GM19463 (cell line): ENCODE measurements around the gene ACYP2.
A peak's percentile ranks its signal among the peaks of the same experiment; 100 is the strongest.

ENCODE experiments used
- ATAC-seq: cut with Tn5 transposase; IDR thresholded peaks from one replicate; pipeline ENCODE4 v1.9.1; 2021; ENCODE audit warnings: mild to moderate bottlenecking, moderate library complexity; ENCODE audit not compliant: unreplicated experiment

ACYP2 gene

GRCh38 chr2:54212456-54212855 is 97.0 kb downstream of the ACYP2 start:
- ATAC-seq, result no peak

DNA sequence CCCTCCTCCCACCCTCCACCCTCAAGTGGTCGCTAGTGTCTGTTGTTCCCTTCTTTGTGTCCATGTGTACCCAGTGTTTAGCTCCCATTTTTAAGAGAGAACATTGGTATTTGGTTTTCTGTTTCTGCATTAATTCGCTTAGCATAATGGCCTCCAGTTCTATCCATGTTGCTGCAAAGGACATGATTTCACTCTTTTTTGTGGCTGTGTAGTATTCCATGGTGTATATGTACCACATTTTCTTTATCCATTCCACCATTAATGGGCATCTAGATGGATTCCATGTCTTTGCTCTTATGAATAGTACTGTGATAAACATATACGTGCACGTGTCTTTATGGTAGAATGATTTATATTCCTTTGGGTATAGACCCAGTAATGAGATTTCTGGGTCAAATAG is 97.7 kb downstream of the ACYP2 start:
- no peak for ATAC-seq

DNA sequence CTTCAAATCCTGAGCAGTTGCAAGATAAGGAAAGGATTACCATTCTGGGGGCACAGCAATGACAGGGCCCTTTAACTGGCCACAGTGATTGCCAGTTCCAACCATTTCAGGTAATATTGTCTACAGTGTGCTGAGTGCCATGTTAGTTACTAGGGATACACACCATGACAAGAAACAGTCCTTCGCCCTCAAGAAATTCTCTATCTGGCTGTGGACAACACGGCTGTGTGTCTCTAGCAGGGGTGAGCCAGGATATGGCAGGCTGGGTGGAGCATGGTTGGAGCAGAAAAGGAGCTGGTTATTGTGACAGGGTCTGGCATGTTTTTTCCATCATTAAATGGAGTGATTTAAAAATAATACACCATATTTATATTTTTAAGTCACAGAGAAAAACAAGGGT is 109.6 kb downstream of the ACYP2 start:
- ATAC-seq, result no peak

GRCh38 chr2:54226260-54226659 is 110.8 kb downstream of the ACYP2 start:
- ATAC-seq, result no peak

GRCh38 chr2:54227798-54228197 is 112.4 kb downstream of the ACYP2 start:
- no peak for ATAC-seq

GRCh38 chr2:54228945-54229344 is 113.5 kb downstream of the ACYP2 start:
- ATAC-seq, result no peak

- ATAC-seq, result no peak
Observed at GRCh38 chr2:54233832-54234649, 118.6 kb downstream of the ACYP2 start.

DNA sequence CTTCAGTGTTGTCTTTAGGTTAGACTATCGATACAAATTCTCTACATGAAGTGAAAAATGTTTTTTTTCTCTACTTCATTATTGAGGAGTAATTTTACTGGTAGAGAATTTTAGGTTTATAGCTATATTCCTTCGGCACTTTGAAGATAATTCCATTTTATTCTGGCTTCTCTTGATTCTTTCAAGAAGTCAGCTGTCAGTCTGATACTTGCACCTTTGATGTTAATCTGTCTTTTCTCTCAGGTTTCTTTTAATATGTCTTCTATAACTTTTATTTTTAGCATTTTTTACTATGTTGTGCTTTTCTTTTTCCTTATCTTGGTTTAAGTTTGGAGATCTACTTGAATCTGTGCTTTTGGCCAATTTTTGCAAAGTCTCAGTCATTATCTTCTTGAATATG is 122.0 kb downstream of the ACYP2 start:
- ATAC-seq, result no peak

- ATAC-seq, result no peak
Observed at GRCh38 chr2:54239427-54239826, 124.0 kb downstream of the ACYP2 start.

DNA sequence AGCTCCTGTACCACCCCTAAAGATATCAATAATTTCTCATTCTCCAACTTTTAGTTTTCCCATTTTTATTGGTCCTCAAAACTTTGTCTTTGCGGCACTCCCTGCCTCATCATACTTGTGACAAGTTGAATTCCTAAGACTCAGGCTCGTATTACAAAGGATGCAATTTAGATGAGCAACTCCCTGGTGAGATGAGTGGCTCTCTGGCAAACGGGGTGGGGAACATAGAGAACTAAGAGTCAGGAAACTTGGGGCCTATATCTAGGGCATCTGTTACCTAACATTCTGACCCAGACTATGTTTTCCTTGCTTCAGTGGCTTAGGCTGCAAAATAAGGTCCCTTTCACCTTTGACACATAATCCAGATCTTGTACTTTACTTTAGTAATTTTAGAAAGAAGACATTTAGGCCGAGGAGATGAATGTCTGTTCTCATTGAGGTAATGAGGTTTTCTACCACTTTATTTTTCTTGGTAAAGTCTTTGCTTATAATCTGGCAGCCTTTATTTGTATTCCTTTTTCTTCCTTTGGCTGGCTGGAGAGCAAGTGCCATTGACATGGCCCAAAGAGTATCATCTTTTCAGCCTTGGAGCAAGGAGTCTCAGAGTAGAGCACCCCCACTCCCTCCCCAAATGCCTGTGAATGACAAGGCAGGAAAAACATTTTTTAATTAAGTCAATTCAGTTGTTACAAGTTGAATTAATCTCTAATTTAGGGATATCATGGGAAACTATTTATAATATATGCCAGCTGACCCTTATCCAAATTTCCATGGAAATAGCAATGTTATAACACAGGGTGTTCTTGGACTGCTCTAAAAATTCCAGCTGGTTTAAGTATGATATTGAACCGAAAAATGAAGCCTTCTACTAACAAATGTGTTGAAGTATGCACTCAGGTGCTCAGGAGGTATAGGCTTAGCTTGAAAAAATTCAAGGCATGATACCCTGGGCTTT is 125.4 kb downstream of the ACYP2 start:
- ATAC-seq, result no peak

DNA sequence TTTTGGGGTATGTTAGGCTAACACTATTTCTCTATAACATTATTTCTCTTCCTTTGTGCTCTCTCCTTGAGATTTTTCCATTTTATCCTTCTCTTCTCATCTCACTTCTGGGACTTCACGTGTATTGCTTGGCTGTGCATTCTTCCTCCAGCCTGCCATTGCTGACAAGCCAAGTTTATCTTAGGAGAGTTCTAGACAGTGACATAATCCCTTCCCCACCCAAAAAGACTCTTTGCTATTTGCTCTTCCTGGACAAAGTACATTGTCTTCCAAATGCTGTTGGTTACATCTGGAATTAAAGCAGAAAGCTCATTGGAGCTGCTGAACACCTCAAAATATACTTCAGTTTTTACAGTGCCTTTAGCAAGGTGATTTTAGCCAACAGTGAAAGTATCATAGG is 131.7 kb downstream of the ACYP2 start:
- no peak for ATAC-seq

- no peak for ATAC-seq
Observed at GRCh38 chr2:54249629-54250028, 134.2 kb downstream of the ACYP2 start.

- no peak for ATAC-seq
Observed at GRCh38 chr2:54254180-54254579, 138.8 kb downstream of the ACYP2 start.

DNA sequence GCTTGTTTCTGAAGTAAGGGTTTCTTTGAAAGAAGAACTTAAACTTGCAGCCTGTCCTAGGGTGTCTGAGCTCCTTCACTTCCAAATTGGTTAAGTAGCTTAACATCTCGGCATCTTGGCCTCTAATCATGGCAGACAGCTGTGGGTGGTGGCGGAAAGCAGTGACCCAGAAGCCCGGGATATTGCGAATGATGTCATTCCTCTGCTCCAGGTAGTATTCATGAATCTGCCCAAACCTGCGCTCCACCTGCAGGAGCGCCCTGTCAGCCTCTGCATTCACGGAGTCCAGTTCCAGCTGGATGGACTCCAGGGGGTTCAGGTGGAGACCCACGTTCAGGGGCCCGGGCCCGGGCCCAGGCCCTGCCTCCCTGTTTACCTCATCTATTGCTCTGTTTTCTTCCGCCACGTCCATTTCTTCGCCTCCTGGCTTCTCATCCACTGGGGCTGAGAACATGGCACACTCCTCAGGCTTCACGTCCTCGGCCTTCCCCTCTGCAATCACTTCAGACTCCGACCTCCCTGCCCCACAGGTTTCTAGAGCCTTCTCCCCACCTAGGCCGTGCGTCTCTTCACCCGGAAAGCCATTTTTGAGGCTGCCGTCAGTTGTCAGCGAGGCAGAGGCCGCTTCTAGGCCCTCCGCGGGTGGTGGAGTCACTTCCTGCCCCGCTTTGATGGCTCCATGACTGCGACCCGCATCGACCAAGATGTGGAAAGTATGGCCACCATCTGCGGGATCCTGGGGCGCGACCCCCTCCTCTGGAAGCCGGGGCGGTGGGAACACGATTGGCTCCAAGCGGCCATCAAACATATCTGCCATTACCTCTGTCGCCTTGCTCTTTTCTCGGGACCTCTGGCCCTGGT is 140.0 kb downstream of the ACYP2 start:
- no peak for ATAC-seq

DNA sequence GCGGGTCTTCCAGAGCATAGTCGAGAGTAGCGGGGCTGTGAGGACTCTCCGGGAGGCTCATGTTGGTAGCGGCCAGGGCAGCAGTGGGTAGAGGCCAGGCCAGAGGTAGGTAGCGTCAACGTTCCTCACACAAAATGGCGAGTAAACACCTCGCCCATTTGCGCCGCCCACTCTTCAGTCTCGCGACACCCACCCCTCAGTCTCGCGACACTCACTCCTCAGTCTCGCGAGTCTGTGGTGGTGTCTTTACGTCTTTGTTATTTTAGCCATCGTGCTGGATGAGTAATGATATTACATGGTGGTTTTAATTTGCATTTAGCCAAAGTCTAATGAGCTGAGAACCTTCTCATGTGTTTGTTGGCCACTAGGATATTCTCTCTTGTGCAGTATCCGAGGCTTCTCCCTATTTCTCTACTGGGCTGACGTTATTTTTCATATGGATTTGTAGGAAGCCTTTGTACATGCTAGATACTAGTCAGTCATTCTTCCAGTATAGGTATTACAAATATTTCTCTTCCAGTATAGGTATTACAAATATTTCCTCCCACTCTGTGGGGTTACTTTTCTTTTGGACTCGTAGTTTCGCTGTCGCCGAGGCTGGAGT is 140.8 kb downstream of the ACYP2 start, which contains the start of gene TSPYL6:
Gene TSPYL6 (minus strand): TSS at position 139 of the 604 bp plus-strand sequence. CDS start 78 bp downstream, at position 61.
- ATAC-seq, result no peak

DNA sequence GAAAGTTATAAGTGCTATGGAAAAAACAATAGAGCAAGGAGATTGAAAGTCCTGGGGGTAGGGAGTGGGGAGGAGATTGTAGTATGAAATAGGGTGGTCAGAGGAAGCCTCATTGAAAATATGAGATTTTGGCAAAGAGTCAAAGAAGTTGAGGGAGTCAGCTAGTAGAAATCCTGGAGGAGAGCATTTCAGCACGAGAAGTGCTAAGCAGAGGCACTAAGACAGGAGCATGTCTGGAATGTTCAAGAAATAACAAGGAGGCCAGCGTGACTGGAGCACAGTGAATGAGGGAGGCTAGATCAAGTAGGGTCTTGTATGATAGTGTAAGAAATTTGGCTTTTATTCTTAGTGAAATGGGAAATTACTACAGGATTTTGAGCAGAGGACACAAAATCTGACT is 142.8 kb downstream of the ACYP2 start:
- ATAC-seq, result no peak

DNA sequence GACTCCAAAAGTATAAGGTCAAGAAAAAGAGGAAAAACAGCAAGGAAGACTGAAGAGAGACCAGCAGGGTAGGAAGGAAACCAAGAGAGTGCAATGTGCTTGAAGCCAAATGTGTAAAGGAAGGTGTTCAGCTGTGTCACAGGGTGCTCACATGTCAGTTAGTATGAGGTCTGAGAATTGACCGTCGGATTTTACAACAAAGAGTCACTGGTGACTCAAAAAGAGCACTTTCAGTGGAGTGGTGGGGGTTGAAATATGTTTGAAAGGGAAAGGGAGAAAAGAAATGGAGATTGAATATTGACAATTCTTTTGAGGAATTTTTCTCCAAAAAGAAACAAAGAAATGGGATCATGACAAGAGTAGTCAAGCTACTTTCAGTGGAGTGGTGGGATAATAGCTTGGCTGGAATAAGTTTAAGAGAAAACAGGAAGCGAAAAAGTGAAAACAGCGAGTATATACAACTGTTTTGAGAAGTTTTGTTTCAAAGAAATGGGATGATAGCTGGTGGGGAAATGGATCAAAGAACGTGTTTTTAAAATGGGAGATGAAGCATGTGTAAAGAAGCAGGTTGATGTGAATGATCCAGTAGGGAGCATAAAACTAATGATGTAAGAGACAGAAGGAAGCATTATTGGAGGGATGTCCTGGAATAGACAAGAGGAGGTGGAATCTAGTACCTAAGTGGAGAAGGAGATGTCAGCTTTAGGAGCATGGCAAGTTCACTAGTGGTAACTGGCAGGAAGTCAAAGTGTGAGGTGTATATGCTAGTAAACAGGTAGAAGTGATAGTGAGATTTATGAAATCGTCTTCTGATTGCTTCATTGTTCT is 144.2 kb downstream of the ACYP2 start:
- ATAC-seq, result peak; percentile 96

GRCh38 chr2:54260241-54260595 is 144.8 kb downstream of the ACYP2 start:
- no peak for ATAC-seq

DNA sequence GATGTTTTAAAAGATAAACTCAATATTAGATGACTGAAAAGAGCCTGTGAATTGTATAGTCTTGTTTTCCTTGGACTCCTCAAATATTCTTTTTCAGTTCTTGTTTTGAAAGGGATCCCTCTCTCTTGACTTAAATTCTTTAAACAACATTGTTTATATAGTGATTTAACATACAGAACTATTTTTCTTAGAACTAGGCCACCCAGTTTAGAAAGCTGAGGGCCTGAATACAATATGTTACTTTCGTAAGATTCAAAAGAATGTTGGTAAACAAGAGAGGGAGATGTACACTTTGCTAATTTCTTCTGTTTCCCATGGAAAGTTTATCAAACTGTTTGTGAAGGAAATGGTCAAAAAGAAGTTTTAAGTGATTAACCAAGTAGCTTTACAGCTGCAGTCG is 146.1 kb downstream of the ACYP2 start:
- ATAC-seq, result no peak
